HG03064 (cell line): Measurements from ENCODE around the gene SHH.

Experiments used
- ATAC-seq: cut with Tn5 transposase; IDR thresholded peaks from one replicate; pipeline ENCODE4 v1.9.1; 2021; ENCODE audit warnings: low read depth; ENCODE audit not compliant: unreplicated experiment

Gene SHH

DNA sequence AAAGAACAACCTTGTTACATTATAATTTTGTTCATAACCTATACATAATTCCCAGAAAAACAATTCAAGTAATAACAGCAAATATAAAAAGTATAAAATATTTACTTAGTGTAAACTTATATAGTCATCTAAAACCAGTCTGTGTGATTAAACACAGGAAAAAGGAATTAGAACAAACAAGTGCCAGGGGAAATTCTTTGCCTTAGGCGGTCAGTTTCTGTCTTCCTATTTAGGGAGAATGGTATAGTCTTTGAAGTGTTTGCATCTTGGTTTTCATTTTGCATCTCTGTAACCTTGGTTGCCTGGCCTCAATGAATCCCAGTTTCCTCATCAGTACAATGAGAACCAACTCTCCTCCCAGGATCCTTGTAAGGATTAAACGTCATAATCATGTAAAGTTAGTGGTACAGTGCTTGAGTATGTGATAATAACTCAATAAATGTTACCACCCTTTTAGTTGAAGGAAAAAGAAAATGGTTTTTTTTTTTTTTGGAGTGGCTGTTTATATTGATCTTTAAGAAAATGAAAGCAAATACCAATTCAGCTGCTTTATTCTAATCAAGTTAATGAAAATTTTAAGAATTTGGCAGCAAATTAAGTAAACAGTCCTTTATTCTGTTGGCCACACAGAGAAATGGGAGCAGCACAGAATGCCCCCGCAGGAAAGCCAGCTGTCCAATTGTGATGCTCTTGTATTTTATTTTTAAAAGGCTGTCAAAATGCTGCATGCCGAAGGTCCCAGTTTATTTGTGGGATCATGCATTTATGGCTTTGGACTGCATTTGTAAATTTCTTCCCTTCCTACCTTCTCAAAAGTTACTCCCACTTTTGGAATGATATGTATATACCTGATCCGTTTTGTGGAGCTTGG is 61.8 kb downstream of the SHH start:
- no peak for ATAC-seq
